Hepatocyte (in vitro differentiated cells): Measurements from ENCODE around the gene CATSPERD. TPM values are rescaled to one million over a fixed set of nuclear protein-coding genes. Genes with fewer than 3 reads are reported as not detected.

Experiments used
- DNase-seq: peaks from one replicate; pipeline ENCODE4 v3.0.0-alpha.2; 2016; ENCODE audit warnings: low spot score
- H2AFZ ChIP-seq: fragments of 200-600 bp; sonication (generic); 2 replicates; pipeline ENCODE4 v1.6.0; 2016; ENCODE audit warnings: antibody characterized with exemption, mild to moderate bottlenecking
- H3K27ac ChIP-seq: fragments of 200-600 bp; sonication (generic); 2 replicates; pipeline ENCODE4 v1.5.1; 2016; ENCODE audit warnings: mild to moderate bottlenecking
- H3K27me3 ChIP-seq: fragments of 200-600 bp; sonication (generic); 2 replicates; pipeline ENCODE4 v1.6.1; 2016
- H3K36me3 ChIP-seq: fragments of 200-600 bp; sonication (generic); replicated peaks from 2 replicates; pipeline ENCODE4 v1.5.1; 2016; ENCODE audit warnings: low read depth; ENCODE audit not compliant: insufficient read depth
- H3K4me1 ChIP-seq: fragments of 200-600 bp; sonication (generic); 2 replicates; pipeline ENCODE4 v1.5.1; 2016; ENCODE audit warnings: mild to moderate bottlenecking, moderate library complexity; ENCODE audit not compliant: insufficient read depth
- H3K4me2 ChIP-seq: fragments of 200-600 bp; sonication (generic); 2 replicates; pipeline ENCODE4 v1.6.0; 2016
- H3K4me3 ChIP-seq: fragments of 200-600 bp; sonication (generic); 2 replicates; pipeline ENCODE4 v1.5.1; 2016; ENCODE audit warnings: mild to moderate bottlenecking
- H3K79me2 ChIP-seq: fragments of 200-600 bp; sonication (generic); 2 replicates; pipeline ENCODE4 v1.6.0; 2017; ENCODE audit warnings: mild to moderate bottlenecking
- H3K9me2 ChIP-seq: fragments of 200-600 bp; sonication (generic); replicated peaks from 2 replicates; pipeline ENCODE4 v1.6.0; 2017; ENCODE audit warnings: mild to moderate bottlenecking; ENCODE audit not compliant: insufficient read depth
- H3K9me3 ChIP-seq: fragments of 200-600 bp; sonication (generic); 2 replicates; pipeline ENCODE4 v1.5.1; 2016; ENCODE audit warnings: low read depth, mild to moderate bottlenecking
- H4K20me1 ChIP-seq: fragments of 200-600 bp; sonication (generic); 2 replicates; pipeline ENCODE4 v1.6.0; 2016; ENCODE audit warnings: mild to moderate bottlenecking; ENCODE audit not compliant: insufficient read depth, poor library complexity, severe bottlenecking
- EZH2 ChIP-seq: fragments of 200-600 bp; sonication (generic); IDR thresholded peaks from 2 replicates; pipeline ENCODE4 v1.6.1; 2016; ENCODE audit warnings: antibody characterized with exemption, mild to moderate bottlenecking, borderline replicate concordance
- EZH2phosphoT487 ChIP-seq: fragments of 200-600 bp; sonication (generic); IDR thresholded peaks from one replicate; pipeline ENCODE4 v1.6.1; 2018; ENCODE audit warnings: antibody characterized with exemption, mild to moderate bottlenecking, low read depth, moderate library complexity; ENCODE audit not compliant: unreplicated experiment, severe bottlenecking
- WGBS: methylation state at CpG from one replicate; pipeline ENCODE4 v1.1.6; 2016; ENCODE audit warnings: low lambda C conversion rate; ENCODE audit errors: missing lambda C conversion rate; 5-methylcytosine and 5-hydroxymethylcytosine counted together
- polyA plus RNA-seq: library from polyadenylated mRNA; unstranded; fragments of >200 nt; fragmentation: Nextera tagmentation; extraction: Ambion mirVana; gene quantifications from 2 replicates; pipeline ENCODE4 v1.2.1, GENCODE V29; 2016
- total RNA-seq: library from RNA; depleted of rRNA; stranded (reverse); fragments of >200 nt; gene quantifications from 2 replicates; pipeline ENCODE4 v1.2.3, GENCODE V29; 2014
- TF ChIP-seq, protein P1 (sequence below): fragments of 200-600 bp; sonication (generic); IDR thresholded peaks from 2 replicates; pipeline ENCODE4 v1.5.1; 2016; ENCODE audit warnings: antibody characterized with exemption, mild to moderate bottlenecking; ENCODE audit not compliant: poor library complexity

Gene CATSPERD
- total and polyA plus RNA-seq, 2 experiments from 2014 or later: not detected

DNA sequence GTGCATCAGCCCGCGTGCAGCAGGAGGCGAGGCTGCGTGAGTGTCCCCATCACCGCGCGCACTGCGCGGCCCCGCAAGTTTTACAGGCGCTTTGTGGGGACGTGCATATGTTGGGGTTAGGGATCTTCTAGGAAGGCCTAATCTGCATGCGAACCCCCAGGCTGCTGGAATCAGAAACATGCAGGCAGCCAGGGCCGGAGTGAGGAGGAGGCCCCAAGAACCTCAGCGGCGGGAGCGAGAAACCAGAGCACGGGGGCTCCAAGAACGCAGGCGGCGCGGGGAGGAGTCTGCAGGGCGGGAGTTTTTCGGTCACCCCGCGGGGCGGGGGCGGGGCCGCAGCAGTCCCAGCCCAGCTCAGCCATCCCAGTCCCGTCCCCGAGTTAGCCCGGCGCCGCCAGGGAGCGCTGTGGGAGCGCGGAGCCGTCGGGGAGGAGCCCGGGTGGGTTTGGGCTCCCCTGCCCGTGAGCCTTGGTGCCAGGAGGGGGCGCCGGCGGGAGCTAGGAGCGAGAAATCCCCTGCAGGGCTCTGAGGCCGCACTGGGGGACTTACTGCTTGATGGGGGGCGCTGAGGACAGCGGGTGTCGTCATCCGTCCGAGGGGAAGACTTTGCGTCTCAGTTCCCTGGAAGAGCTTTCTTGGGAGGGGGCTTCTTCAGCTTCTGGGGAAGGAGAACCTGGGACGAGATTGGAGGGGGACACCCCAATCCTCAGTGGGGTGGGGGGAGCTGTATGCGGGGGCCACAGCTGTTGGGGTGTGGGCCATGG is 83.5 kb downstream of the CATSPERD start:
- no peaks in the 10 kb centered on the region for H3K9me3 ChIP-seq
- peak overlapping the region; percentile 59 for H2AFZ ChIP-seq
- 6% methylated on average over 49 of the region's 54 CpGs for WGBS
- no peaks in the 10 kb centered on the region for H3K79me2 ChIP-seq
- no peak for TF ChIP-seq EZH2
- TF ChIP-seq, protein P1, sequence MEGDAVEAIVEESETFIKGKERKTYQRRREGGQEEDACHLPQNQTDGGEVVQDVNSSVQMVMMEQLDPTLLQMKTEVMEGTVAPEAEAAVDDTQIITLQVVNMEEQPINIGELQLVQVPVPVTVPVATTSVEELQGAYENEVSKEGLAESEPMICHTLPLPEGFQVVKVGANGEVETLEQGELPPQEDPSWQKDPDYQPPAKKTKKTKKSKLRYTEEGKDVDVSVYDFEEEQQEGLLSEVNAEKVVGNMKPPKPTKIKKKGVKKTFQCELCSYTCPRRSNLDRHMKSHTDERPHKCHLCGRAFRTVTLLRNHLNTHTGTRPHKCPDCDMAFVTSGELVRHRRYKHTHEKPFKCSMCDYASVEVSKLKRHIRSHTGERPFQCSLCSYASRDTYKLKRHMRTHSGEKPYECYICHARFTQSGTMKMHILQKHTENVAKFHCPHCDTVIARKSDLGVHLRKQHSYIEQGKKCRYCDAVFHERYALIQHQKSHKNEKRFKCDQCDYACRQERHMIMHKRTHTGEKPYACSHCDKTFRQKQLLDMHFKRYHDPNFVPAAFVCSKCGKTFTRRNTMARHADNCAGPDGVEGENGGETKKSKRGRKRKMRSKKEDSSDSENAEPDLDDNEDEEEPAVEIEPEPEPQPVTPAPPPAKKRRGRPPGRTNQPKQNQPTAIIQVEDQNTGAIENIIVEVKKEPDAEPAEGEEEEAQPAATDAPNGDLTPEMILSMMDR: peak; percentile 100
- H3K4me3 ChIP-seq: peak overlapping the region; percentile 24
- no peaks in the 10 kb centered on the region for H4K20me1 ChIP-seq
- no peaks in the 10 kb centered on the region for H3K27me3 ChIP-seq
- peak overlapping the region; percentile 91 for H3K4me2 ChIP-seq
- H3K27ac ChIP-seq: no peak overlapping the region
- peaks cover 21% of the 10 kb centered on the region for H3K4me1 ChIP-seq
- H3K36me3 ChIP-seq: no peaks in the 10 kb centered on the region
- peak; percentile 98 for DNase-seq
- H3K9me2 ChIP-seq: no peaks in the 10 kb centered on the region

DNA sequence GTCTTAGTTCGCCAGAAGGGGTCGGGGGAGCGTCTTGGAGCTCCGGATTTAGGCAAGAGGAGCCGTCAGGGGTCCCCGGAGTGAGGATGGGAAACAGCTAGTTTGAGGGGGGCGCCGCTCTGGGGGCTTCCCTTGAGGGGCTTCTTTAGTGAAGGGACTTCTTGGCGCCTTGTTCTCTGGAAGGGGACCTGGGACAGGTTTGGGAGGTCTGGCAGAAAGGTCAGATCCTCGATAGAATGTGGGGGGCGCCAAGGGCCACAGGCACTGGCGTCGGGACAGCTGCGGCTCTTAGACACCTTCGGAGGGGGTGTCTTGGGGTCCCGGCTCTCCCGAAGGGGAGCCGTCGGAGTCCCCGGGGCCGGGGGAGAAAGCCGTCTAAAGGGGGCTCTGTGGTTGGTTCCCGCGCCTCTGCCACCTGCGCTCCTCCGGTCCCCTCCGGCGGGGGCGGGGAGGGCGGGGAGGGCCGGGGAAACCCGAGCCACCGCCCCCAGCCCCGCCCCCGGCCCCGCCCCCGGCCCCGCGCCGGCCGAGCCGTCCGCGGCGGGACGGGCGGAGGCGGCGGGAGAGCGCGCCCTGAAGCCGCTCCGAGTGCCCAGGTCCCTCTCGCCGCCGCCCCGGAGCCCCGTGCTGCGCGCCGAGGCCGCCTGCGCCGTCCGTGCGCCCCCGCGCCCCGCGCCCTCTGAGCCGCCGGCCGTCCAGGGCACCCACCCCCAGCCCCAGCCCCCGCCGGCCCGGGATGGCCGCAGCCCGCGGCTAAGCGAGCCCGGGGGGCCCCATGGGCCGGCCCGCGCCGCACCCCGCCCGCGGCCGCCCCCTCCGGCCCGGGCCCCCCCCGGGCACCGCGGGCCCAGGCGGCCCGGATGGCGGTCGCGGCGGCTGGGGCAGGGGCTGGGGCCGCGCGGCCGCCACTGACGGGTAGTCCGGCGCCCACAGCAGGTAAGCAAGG is 84.4 kb downstream of the CATSPERD start, which contains the start of gene NRTN:
Gene NRTN (plus strand): TSS at position 552 of the 946 bp plus-strand sequence. CDS start 19,099 bp downstream, outside the sequence.
- Histone ChIP-seq H2AFZ (peak within 1 kb of the TSS; percentile 71), H3K4me2 (peak within 1 kb of the TSS; percentile 91)
- TF ChIP-seq, protein P1: no peak
- no peak for TF ChIP-seq EZH2phosphoT487
- TF ChIP-seq EZH2: no peak

DNA sequence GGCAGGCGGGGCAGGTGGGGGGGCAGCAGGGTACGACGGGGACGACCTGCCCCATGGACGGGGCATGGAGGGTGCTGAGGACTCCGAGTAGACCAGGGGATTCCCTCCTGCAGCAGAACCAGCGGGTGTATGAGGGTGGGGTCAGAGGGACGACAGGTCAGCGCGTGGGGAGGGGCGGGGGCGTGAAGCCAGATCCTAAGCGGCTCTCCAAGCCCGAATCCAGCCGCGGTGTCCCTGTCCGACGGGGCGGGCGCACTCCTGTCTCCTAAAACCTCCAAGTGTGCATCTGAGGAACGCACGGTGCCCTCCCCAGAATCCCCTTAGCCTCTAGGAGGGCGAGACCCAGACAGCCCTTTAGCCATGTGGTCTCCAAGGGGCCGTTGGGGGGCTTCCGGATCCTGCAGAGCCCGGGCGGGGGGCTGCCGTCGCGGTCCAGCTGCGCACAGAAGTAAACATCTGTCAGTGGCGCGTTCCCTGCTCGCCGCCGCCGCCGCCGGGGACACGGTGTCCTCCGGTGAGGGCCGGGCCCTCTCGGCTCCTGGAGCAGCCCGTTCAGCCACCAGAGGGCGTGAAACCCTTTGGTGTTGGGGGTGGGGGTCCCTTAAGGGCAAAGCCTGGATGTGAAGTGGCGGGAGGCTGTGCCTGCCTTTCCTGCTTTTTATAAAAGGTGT is 85.2 kb downstream of the CATSPERD start:
- peak; percentile 92 for DNase-seq
- Histone ChIP-seq H4K20me1 (no peaks in the 10 kb centered on the region), H3K4me2 (peak overlapping the region; percentile 91), H3K27ac (no peak overlapping the region), H3K36me3 (no peaks in the 10 kb centered on the region), H3K4me1 (peaks cover 21% of the 10 kb centered on the region), H3K9me3 (no peaks in the 10 kb centered on the region), H3K79me2 (no peaks in the 10 kb centered on the region), H3K27me3 (no peaks in the 10 kb centered on the region), H2AFZ (peak overlapping the region; percentile 71), H3K4me3 (peak overlapping the region; percentile 16), H3K9me2 (no peaks in the 10 kb centered on the region)
- TF ChIP-seq EZH2: no peak
- TF ChIP-seq, protein P1: peak; percentile 90
- WGBS: 3% methylated on average over 30 of the region's 46 CpGs

More for the DNA sequence above, 84.4 kb downstream of the CATSPERD start, which contains the start of gene NRTN:
- Histone ChIP-seq H3K27me3 (no peaks in the 10 kb centered on the region), H3K9me2 (no peaks in the 10 kb centered on the region), H3K9me3 (no peaks in the 10 kb centered on the region), H3K79me2 (no peaks in the 10 kb centered on the region), H3K27ac (no peak within 1 kb of the TSS), H3K4me1 (peaks cover 21% of the 10 kb centered on the region), H4K20me1 (no peaks in the 10 kb centered on the region), H3K36me3 (no peaks in the 10 kb centered on the region), H3K4me3 (peak within 1 kb of the TSS; percentile 33)
- 4% methylated on average over 36 of the region's 107 CpGs for WGBS
- DNase-seq: peak; percentile 75
